GM12878 (cell line): ENCODE results near the gene LATS2. TPM values are rescaled to one million over a fixed set of nuclear protein-coding genes. Genes with fewer than 3 reads are reported as not detected.

Experiments
- ATAC-seq: fragments of 200-7000 bp; cut with Tn5 transposase; 3 replicates; pipeline ENCODE4 v1.9.1; 2020; ENCODE audit warnings: mild to moderate bottlenecking, moderate library complexity
- BruUV-seq: library from RNA; stranded (reverse); fragments of 400-500 nt; replicated peaks from 2 replicates; lab custom pipeline; 2021; lab: Mats Ljungman, UMichigan
- CTCF ChIA-PET: fragments of 300-600 bp; sonication (Branson Sonifier 250); formaldehyde crosslinking; extraction: SDS; loops from one replicate; lab custom pipeline; 2021; ENCODE audit warnings: inconsistent platforms; lab: Yijun Ruan, JAX
- POLR2A ChIA-PET: fragments of 350-600 bp; formaldehyde crosslinking; extraction: SDS; loops from one replicate; lab custom pipeline; 2021; ENCODE audit warnings: inconsistent platforms; lab: Charles Lee
- RAD21 ChIA-PET: fragments of 300-600 bp; sonication (Branson Sonifier 250); formaldehyde crosslinking; loops from one replicate; lab custom pipeline; 2023; ENCODE audit warnings: antibody characterized with exemption; ENCODE audit not compliant: unreplicated experiment; lab: Charles Lee
- SMC1A ChIA-PET: fragments of 300-600 bp; sonication (Branson Sonifier 250); formaldehyde crosslinking; loops from one replicate; lab custom pipeline; 2023; ENCODE audit not compliant: unreplicated experiment, uncharacterized antibody; lab: Charles Lee
- DNase-seq: peaks from one replicate; pipeline ENCODE4 v3.0.0-alpha.2; 2011; ENCODE audit warnings: low read depth, low spot score
- FAIRE-seq: peaks from 3 replicates; lab custom pipeline; 2011; peaks lifted over from hg19 to GRCh38; lab: Jason Lieb, UNC
- H2AFZ ChIP-seq: 2 replicates; pipeline ENCODE4 v1.6.0; 2011; ENCODE audit warnings: low read depth, low read length, control low read depth; ENCODE audit not compliant: control insufficient read depth
- H3K27ac ChIP-seq: 2 replicates; pipeline ENCODE4 v1.5.1; 2011; ENCODE audit warnings: control low read depth; ENCODE audit not compliant: control insufficient read depth, insufficient read depth
- H3K27me3 ChIP-seq, 2 experiments: replicated peaks in 1 of 2; 2 replicates each; pipeline versions ENCODE4 v1.6.0 to v1.6.1; 2011; ENCODE audit warnings: low read length in 1 of 2; ENCODE audit not compliant: control insufficient read depth in 2 of 2, insufficient read depth in 2 of 2
- H3K36me3 ChIP-seq, 2 experiments: 2 replicates each; pipeline ENCODE4 v1.5.1; 2011; ENCODE audit warnings: low read length in 1 of 2; ENCODE audit not compliant: control insufficient read depth in 2 of 2, insufficient read depth in 2 of 2
- H3K4me1 ChIP-seq: 2 replicates; pipeline ENCODE4 v1.6.1; 2011; ENCODE audit warnings: mild to moderate bottlenecking, low read length, moderate library complexity, mixed read lengths; ENCODE audit not compliant: control insufficient read depth, insufficient read depth
- H3K4me2 ChIP-seq: 2 replicates; pipeline ENCODE4 v1.6.0; 2011; ENCODE audit warnings: control low read depth; ENCODE audit not compliant: control insufficient read depth, insufficient read depth
- H3K4me3 ChIP-seq: fragments of 200-600 bp; sonication (generic); 2 replicates; pipeline ENCODE4 v1.5.1; 2016
- H3K79me2 ChIP-seq: 2 replicates; pipeline ENCODE4 v1.6.0; 2011; ENCODE audit warnings: low read length; ENCODE audit not compliant: control insufficient read depth, insufficient read depth
- H3K9ac ChIP-seq: 2 replicates; pipeline ENCODE4 v1.8.0; 2011; ENCODE audit warnings: low read length, control low read depth, mixed read lengths; ENCODE audit not compliant: control insufficient read depth, insufficient read depth
- H3K9me3 ChIP-seq: replicated peaks from 3 replicates; pipeline ENCODE4 v1.5.1; 2011; ENCODE audit warnings: mild to moderate bottlenecking, low read length; ENCODE audit not compliant: control insufficient read depth, insufficient read depth
- H4K20me1 ChIP-seq: 2 replicates; pipeline ENCODE4 v1.6.0; 2011; ENCODE audit not compliant: control insufficient read depth, insufficient read depth
- CBFB ChIP-seq: IDR thresholded peaks from 2 replicates; pipeline ENCODE4 v1.6.1; 2016; ENCODE audit warnings: antibody characterized with exemption, low read depth
- IKZF2 ChIP-seq, 2 experiments: fragments of 450-650 bp; IDR thresholded peaks; 2 replicates each; pipeline ENCODE4 v1.6.1; 2017; ENCODE audit warnings: mild to moderate bottlenecking in 2 of 2, moderate library complexity in 2 of 2
- MEF2B ChIP-seq: fragments of 450-650 bp; IDR thresholded peaks from 2 replicates; pipeline ENCODE4 v1.6.1; 2018; ENCODE audit warnings: mild to moderate bottlenecking, moderate library complexity; ENCODE audit not compliant: partially characterized antibody, poor library complexity, severe bottlenecking
- MTA2 ChIP-seq: fragments of 450-650 bp; IDR thresholded peaks from 2 replicates; pipeline ENCODE4 v1.6.1; 2016; ENCODE audit warnings: low read depth, mild to moderate bottlenecking, moderate library complexity
- PAX5 ChIP-seq: IDR thresholded peaks from 2 replicates; pipeline ENCODE4 v1.6.1; 2011; ENCODE audit warnings: low read depth, low read length, borderline replicate concordance
- SIX5 ChIP-seq: IDR thresholded peaks from 2 replicates; pipeline ENCODE4 v1.6.1; 2011; ENCODE audit warnings: mild to moderate bottlenecking, low read depth, low read length, moderate library complexity; ENCODE audit not compliant: severe bottlenecking
- SMAD1 ChIP-seq: fragments of 450-650 bp; IDR thresholded peaks from 2 replicates; pipeline ENCODE4 v1.6.1; 2018; ENCODE audit warnings: mild to moderate bottlenecking, low read depth; ENCODE audit not compliant: partially characterized antibody
- SMAD5 ChIP-seq: IDR thresholded peaks from 2 replicates; pipeline ENCODE4 v1.6.1; 2016; ENCODE audit warnings: antibody characterized with exemption, low read depth
- SPI1 ChIP-seq: IDR thresholded peaks from 2 replicates; pipeline ENCODE4 v1.6.1; 2011; ENCODE audit warnings: low read depth, mild to moderate bottlenecking, low read length, moderate library complexity, borderline replicate concordance; ENCODE audit not compliant: insufficient read depth
- TAF1 ChIP-seq: IDR thresholded peaks from 2 replicates; pipeline ENCODE4 v1.6.1; 2011; ENCODE audit warnings: mild to moderate bottlenecking, low read depth, low read length, borderline replicate concordance
- TBL1XR1 ChIP-seq: IDR thresholded peaks from 2 replicates; pipeline ENCODE4 v1.6.1; 2012; ENCODE audit warnings: low read depth, low read length, improper control_type of control experiment
- YY1 ChIP-seq: IDR thresholded peaks from 2 replicates; pipeline ENCODE4 v1.6.1; 2011; ENCODE audit warnings: low read depth, mild to moderate bottlenecking, low read length
- ZNF207 ChIP-seq: fragments of 450-650 bp; IDR thresholded peaks from 2 replicates; pipeline ENCODE4 v1.6.1; 2014; ENCODE audit warnings: antibody characterized with exemption, mild to moderate bottlenecking, borderline replicate concordance
- ZNF217 ChIP-seq: fragments of 450-650 bp; IDR thresholded peaks from 2 replicates; pipeline ENCODE4 v1.6.1; 2017; ENCODE audit warnings: antibody characterized with exemption, mild to moderate bottlenecking
- ZNF24 ChIP-seq: fragments of 450-650 bp; IDR thresholded peaks from 2 replicates; pipeline ENCODE4 v1.6.1; 2017; ENCODE audit warnings: antibody characterized with exemption, mild to moderate bottlenecking
- ZNF384 ChIP-seq: IDR thresholded peaks from 2 replicates; pipeline ENCODE4 v1.6.1; 2012; ENCODE audit warnings: low read depth, mild to moderate bottlenecking, low read length, improper control_type of control experiment, borderline replicate concordance
- WGBS: methylation state at CpG from one replicate; pipeline ENCODE4 v1.1.6; 2016; ENCODE audit warnings: low lambda C conversion rate; ENCODE audit not compliant: insufficient replicate concordance, insufficient coverage; ENCODE audit errors: missing lambda C conversion rate; 5-methylcytosine and 5-hydroxymethylcytosine counted together
- in situ Hi-C: fragments of 300-500 bp; cut with MboI; formaldehyde crosslinking; loops from 9 replicates; pipeline ENCODE4 v1.14.3; 2018; ENCODE audit warnings: mixed read lengths
- intact Hi-C: fragments of 100-400 bp; cut with micrococcal nuclease; formaldehyde crosslinking; loops from one replicate; pipeline ENCODE4 v1.14.2; 2022; ENCODE audit not compliant: unreplicated experiment
- polyA plus RNA-seq, 11 experiments: library from polyadenylated mRNA; depleted of rRNA in 4 of 11; unstranded in 6 of 11; stranded (reverse) in 5 of 11; fragments of >200 nt; fragmentation: Nextera tagmentation in 4 of 11; fragmentation: Illumina TruSeq in 1 of 11; extraction: Ambion mirVana in 4 of 11; extraction: Trizol in 1 of 11; gene quantifications; 1 replicate in 1 of 11; 2 replicates in 10 of 11; pipeline versions ENCODE4 v1.2.1 to v1.2.3, GENCODE V29; 2011 to 2016; ENCODE audit warnings: inconsistent platforms in 2 of 11, missing spikeins in 2 of 11, low read depth in 1 of 11
- total RNA-seq, 4 experiments: library from RNA; depleted of rRNA in 3 of 4; stranded (reverse); fragments of >200 nt in 3 of 4; fragmentation: Illumina TruSeq in 1 of 4; extraction: Trizol in 1 of 4; gene quantifications; 2 replicates each; pipeline versions ENCODE4 v1.2.1 to v1.2.3, GENCODE V29; 2013 to 2021
- TF ChIP-seq, protein P1 (sequence below): IDR thresholded peaks from 2 replicates; pipeline ENCODE4 v1.6.1; 2011; ENCODE audit warnings: low read depth, mild to moderate bottlenecking, low read length, moderate library complexity, borderline replicate concordance; ENCODE audit errors: extremely low read depth

Gene LATS2
- total and polyA plus RNA-seq, 10 of the 15 experiments (the other 5 are each of a cell fraction or from before 2014, with no cell fraction given) = 0.90 to 7.8 (median 2.0) TPM

GRCh38 chr13:21047591-21048282 is 13.6 kb downstream of the LATS2 start:
- whole genome bisulfite sequencing = 85% methylated on average over 10 of the region's 10 CpGs
- DNase-seq (no peak), ATAC-seq (peak; percentile 54), FAIRE-seq (no peak)
- H4K20me1 ChIP-seq = no peaks in the 10 kb centered on the region
- ChIA-PET SMC1A (interaction anchor here (1.0 kb wide), 1 partner anchor 9 kb away, joined by 3 read pairs; no protein-coding TSS in a partner anchor), POLR2A (interaction anchor here (1.0 kb wide), 1 partner anchor 53 kb away, joined by 3 read pairs; no protein-coding TSS in a partner anchor), CTCF (interaction anchor here (0.5 kb wide), 1 partner anchor 555 kb away, joined by 4 read pairs; no protein-coding TSS in a partner anchor), RAD21 (interaction anchor here (1.1 kb wide), 1 partner anchor 11 kb away, joined by 3 read pairs; no protein-coding TSS in a partner anchor)
- no peaks in the 10 kb centered on the region for H3K36me3 ChIP-seq
- intact Hi-C loops (no loop called here), in situ Hi-C loops (no loop called here)
- TF ChIP-seq MEF2B (peak; percentile 71), ZNF24 (no peak), MTA2 (0 out of 2 replicates have a peak, but pooled peaks have one; percentile 15)
- no peak overlapping the region for H3K4me2 ChIP-seq
- no peaks in the 10 kb centered on the region for H3K9me3 ChIP-seq
- no peaks in the 10 kb centered on the region for H3K27me3 ChIP-seq
- no peak overlapping the region for H3K27ac ChIP-seq
- no peak overlapping the region for H3K4me3 ChIP-seq
- no TSS peak for BruUV-seq
- no peak overlapping the region for H3K9ac ChIP-seq
- no peak overlapping the region for H2AFZ ChIP-seq
- no peaks in the 10 kb centered on the region; the same call in 1 of the 2 replicates for H3K4me1 ChIP-seq
- H3K79me2 ChIP-seq = no peaks in the 10 kb centered on the region

GRCh38 chr13:21047087-21047486 is 14.3 kb downstream of the LATS2 start:
- no peaks in the 10 kb centered on the region; the same call in 1 of the 2 replicates for H3K4me1 ChIP-seq
- ChIA-PET SMC1A (no interaction called here), CTCF (no interaction called here), POLR2A (interaction anchor here (1.0 kb wide), 1 partner anchor 52 kb away, joined by 3 read pairs; no protein-coding TSS in a partner anchor), RAD21 (no interaction called here)
- WGBS = 83% methylated on average over 9 of the region's 9 CpGs
- intact Hi-C loops = no loop called here
- H3K27ac ChIP-seq = no peak overlapping the region
- no peak overlapping the region for H2AFZ ChIP-seq
- no peak for ATAC-seq
- H3K27me3 ChIP-seq = no peaks in the 10 kb centered on the region
- in situ Hi-C loops = no loop called here
- no peak overlapping the region for H3K4me3 ChIP-seq
- FAIRE-seq = no peak
- DNase-seq = no peak
- H3K36me3 ChIP-seq = no peaks in the 10 kb centered on the region
- no peaks in the 10 kb centered on the region for H3K9me3 ChIP-seq
- no peaks in the 10 kb centered on the region for H3K79me2 ChIP-seq
- no peak overlapping the region for H3K9ac ChIP-seq
- no TSS peak for BruUV-seq
- no peak overlapping the region for H3K4me2 ChIP-seq
- H4K20me1 ChIP-seq = no peaks in the 10 kb centered on the region
- TF ChIP-seq ZNF24 = no peak
- TF ChIP-seq SPI1 = no peak
- TF ChIP-seq PAX5 = no peak
- no peak for TF ChIP-seq ZNF384
- TF ChIP-seq CBFB = no peak
- no peak for TF ChIP-seq YY1
- no peak for TF ChIP-seq MTA2
- TF ChIP-seq, protein P1, sequence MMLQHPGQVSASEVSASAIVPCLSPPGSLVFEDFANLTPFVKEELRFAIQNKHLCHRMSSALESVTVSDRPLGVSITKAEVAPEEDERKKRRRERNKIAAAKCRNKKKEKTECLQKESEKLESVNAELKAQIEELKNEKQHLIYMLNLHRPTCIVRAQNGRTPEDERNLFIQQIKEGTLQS = no peak
- TF ChIP-seq SMAD5 = no peak
- no peak for TF ChIP-seq TBL1XR1
- no peak for TF ChIP-seq IKZF2 (IDR thresholded peaks at IDR 0.05)
- no peak for TF ChIP-seq SMAD1
- TF ChIP-seq TAF1 = no peak
- TF ChIP-seq SIX5 = no peak
- TF ChIP-seq ZNF207 = no peak
- no peak for TF ChIP-seq ZNF217
